ENCODE results near the gene GSS. TPM values are rescaled to one million over a fixed set of nuclear protein-coding genes. Genes with fewer than 3 reads are reported as not detected.

The GSS gene
- total and polyA plus RNA-seq, 2 of the 8 experiments (the other 6 are each of a cell fraction or from before 2014, with no cell fraction given): 34.6 to 43.2 TPM

DNA sequence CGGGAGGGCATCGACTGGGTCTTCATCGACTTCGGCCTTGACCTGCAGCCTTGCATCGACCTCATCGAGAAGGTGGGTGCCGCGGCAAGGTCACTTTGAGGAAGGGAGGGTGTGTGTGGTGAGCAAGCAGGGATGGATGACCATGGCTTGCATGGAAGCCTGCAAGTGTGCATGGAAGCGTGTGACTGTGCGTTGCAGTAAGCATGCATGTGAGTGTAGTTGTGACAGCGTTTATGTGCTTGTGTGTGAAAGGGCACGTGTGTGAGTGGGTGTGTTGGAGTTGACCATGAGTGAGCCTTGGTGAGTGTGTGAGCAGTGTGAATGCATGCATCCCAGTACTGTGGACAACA lies 32.6 kb upstream of the GSS start (continued):
- TF ChIP-seq CHD7 (IDR thresholded peaks at IDR 0.05; ENCODE audit: insufficient replicate concordance, low read length): no peak
- no peak for TF ChIP-seq SUZ12 (IDR thresholded peaks at IDR 0.05; ENCODE audit: low read length)
- TF ChIP-seq SIN3A (conservative IDR thresholded peaks at IDR 0.05 in 1 of 2, IDR thresholded peaks at IDR 0.05 in 1 of 2; ENCODE audit: low read depth in 1 of 2, low read length in 2 of 2): no peak
- TF ChIP-seq CHD1 (IDR thresholded peaks at IDR 0.05; ENCODE audit: low read depth, low read length): no peak
- no peak for TF ChIP-seq EZH2 (IDR thresholded peaks at IDR 0.05; ENCODE audit: low read depth, low read length, severe bottlenecking)
- no peak for TF ChIP-seq ZNF274 (IDR thresholded peaks at IDR 0.05; ENCODE audit: borderline replicate concordance, extremely low read depth, low read length)
- TF ChIP-seq CTCF (IDR thresholded peaks at IDR 0.05; ENCODE audit: control extremely low read depth in 1 of 3, insufficient read depth in 1 of 3, low read depth in 1 of 3, low read length in 3 of 3): no peak
- TF ChIP-seq CTBP2 (IDR thresholded peaks at IDR 0.05; ENCODE audit: borderline replicate concordance, insufficient read depth, insufficient read length, low read length): no peak

Data from H1 (cell line).